Stromal cell of bone marrow (primary cell): ENCODE measurements around the gene NUDT11.
"Not testable (repeated sequence)": the region's sequence is repeated elsewhere in the genome, so short reads cannot be mapped to it uniquely, and the experiment has no call there.

ENCODE experiments used
- DNase-seq: peaks from one replicate; pipeline ENCODE4 v3.0.0-alpha.2; 2012; ENCODE audit warnings: low read depth

Gene NUDT11

GRCh38 chrX:51496501-51497291, at the start of gene NUDT11:
TSS of gene NUDT11 (minus strand) at chrX:51496592. CDS start at chrX:51496444, 148 bp downstream.
- DNase-seq, result peak; percentile 36

- no peak for DNase-seq
These were observed 24.0 kb upstream of the NUDT11 start for GRCh38 chrX:51520393-51520792.

GRCh38 chrX:51519131-51519530, 22.7 kb upstream of the NUDT11 start:
- not testable (repeated sequence) for DNase-seq

- DNase-seq, result no peak
These were observed 11.2 kb upstream of the NUDT11 start for GRCh38 chrX:51507551-51507950.

- not testable (repeated sequence) for DNase-seq
These were observed 497 bp downstream of the NUDT11 start for GRCh38 chrX:51495701-51496488.

GRCh38 chrX:51494409-51494808, 2.0 kb downstream of the NUDT11 start:
- no peak for DNase-seq

- DNase-seq, result no peak
These were observed 8.5 kb downstream of the NUDT11 start for GRCh38 chrX:51487960-51488267.

- no peak for DNase-seq
These were observed 11.8 kb downstream of the NUDT11 start for GRCh38 chrX:51484616-51485015.

GRCh38 chrX:51482411-51482810, 14.0 kb downstream of the NUDT11 start:
- not testable (repeated sequence) for DNase-seq

- DNase-seq, result no peak
These were observed 19.5 kb downstream of the NUDT11 start for GRCh38 chrX:51476930-51477329.

- DNase-seq, result no peak
These were observed 33.1 kb downstream of the NUDT11 start for GRCh38 chrX:51463322-51463721.

GRCh38 chrX:51461053-51462044, 35.0 kb downstream of the NUDT11 start:
- DNase-seq, result peak; percentile 5

GRCh38 chrX:51459125-51459524, 37.3 kb downstream of the NUDT11 start:
- DNase-seq, result no peak

- DNase-seq, result no peak
These were observed 39.6 kb downstream of the NUDT11 start for GRCh38 chrX:51456814-51457213.

GRCh38 chrX:51456246-51456645, 40.1 kb downstream of the NUDT11 start:
- DNase-seq, result no peak

GRCh38 chrX:51440365-51440764, 56.0 kb downstream of the NUDT11 start:
- no peak for DNase-seq
